Right lobe of liver (tissue), 4 donors: Measurements from ENCODE around the gene ACBD6.

Experiments
- CTCF ChIP-seq, 4 donors: fragments of 200-600 bp in 3 of 4; fragments of 450-650 bp in 1 of 4; IDR thresholded peaks; one replicate each; pipeline versions ENCODE4 v1.5.1 to v1.8.0; 2016 to 2022; ENCODE audit warnings: antibody characterized with exemption in 4 of 4, mild to moderate bottlenecking in 2 of 4
- POLR2A ChIP-seq: fragments of 450-650 bp; IDR thresholded peaks from one replicate; pipeline ENCODE4 v1.6.1; 2017; ENCODE audit warnings: antibody characterized with exemption, mild to moderate bottlenecking
- donor health status: DM: no; HTN: no; CAD: no.
- donor health status: DM: no; HTN: no; CAD: no.
- donor health status: DM: no; HTN: yes; CAD: no.

- no peak for TF ChIP-seq CTCF (IDR thresholded peaks at IDR 0.05)
- no peak for TF ChIP-seq POLR2A
These were observed 126.1 kb downstream of the ACBD6 start for GRCh38 chr1:180376253-180376652.
